Endothelial cell of umbilical vein (primary cell): ENCODE measurements around the gene TMPRSS7. TPM values are rescaled to one million over a fixed set of nuclear protein-coding genes. Genes with fewer than 3 reads are reported as not detected.

Experiments used
- BruUV-seq: library from RNA; stranded (reverse); fragments of 400-500 nt; replicated peaks from 2 replicates; lab custom pipeline; 2021; lab: Mats Ljungman, UMichigan
- CTCF ChIA-PET: fragments of 300-600, 350-600 bp; sonication (Branson Sonifier 250); formaldehyde crosslinking; loops from one replicate; lab custom pipeline; 2021; ENCODE audit warnings: antibody characterized with exemption, inconsistent platforms; lab: Charles Lee
- POLR2A ChIA-PET: fragments of 300-600, 350-600 bp; sonication (Branson Sonifier 250); formaldehyde crosslinking; loops from one replicate; lab custom pipeline; 2021; ENCODE audit warnings: antibody characterized with exemption, inconsistent platforms; lab: Charles Lee
- DNase-seq: peaks from one replicate; pipeline ENCODE4 v3.0.0-alpha.2; 2011; ENCODE audit warnings: low read depth, low spot score
- FAIRE-seq: peaks from 2 replicates; lab custom pipeline; 2011; peaks lifted over from hg19 to GRCh38; lab: Jason Lieb, UNC
- H2AFZ ChIP-seq: 2 replicates; pipeline ENCODE4 v1.6.0; 2012; ENCODE audit warnings: low read depth, low read length, control low read depth, inconsistent platforms
- H3K27ac ChIP-seq: 2 replicates; pipeline ENCODE4 v1.5.1; 2011; ENCODE audit warnings: low read depth, mild to moderate bottlenecking, control low read depth, low read length, moderate library complexity; ENCODE audit not compliant: insufficient read depth
- H3K27me3 ChIP-seq, 2 experiments: 2 replicates each; pipeline versions ENCODE4 v1.6.0 to v1.6.1; 2011; ENCODE audit warnings: low read length in 2 of 2, mixed read lengths in 1 of 2; ENCODE audit not compliant: control insufficient read depth in 2 of 2, insufficient read depth in 2 of 2
- H3K36me3 ChIP-seq, 2 experiments: 2 replicates in 1 of 2; 3 replicates in 1 of 2; pipeline ENCODE4 v1.5.1; 2011; ENCODE audit warnings: low read length in 2 of 2, mild to moderate bottlenecking in 1 of 2, moderate library complexity in 1 of 2; ENCODE audit not compliant: control insufficient read depth in 2 of 2, insufficient read depth in 2 of 2; ENCODE audit errors: extremely low read depth in 1 of 2
- H3K4me1 ChIP-seq: 3 replicates; pipeline ENCODE4 v1.5.1; 2011; ENCODE audit warnings: mild to moderate bottlenecking, low read length; ENCODE audit not compliant: control insufficient read depth, insufficient read depth; ENCODE audit errors: extremely low read depth
- H3K4me2 ChIP-seq: 2 replicates; pipeline ENCODE4 v1.6.1; 2011; ENCODE audit warnings: low read length, control low read depth, mixed read lengths; ENCODE audit not compliant: insufficient read depth
- H3K4me3 ChIP-seq, 3 experiments: fragments of 200-600 bp in 1 of 3; sonication (generic), shearing (Covaris generic) in 1 of 3; replicated peaks in 1 of 3; 2 replicates each; pipeline ENCODE4 v1.5.1; 2011 to 2016; ENCODE audit warnings: control low read depth in 3 of 3, low read length in 3 of 3, mild to moderate bottlenecking in 2 of 3, inconsistent platforms in 1 of 3, low read depth in 1 of 3, moderate library complexity in 1 of 3; ENCODE audit not compliant: insufficient read depth in 1 of 3
- H3K79me2 ChIP-seq: 2 replicates; pipeline ENCODE4 v1.6.0; 2012; ENCODE audit warnings: low read length, inconsistent platforms; ENCODE audit not compliant: control insufficient read depth, insufficient read depth
- H3K9ac ChIP-seq: replicated peaks from 2 replicates; pipeline ENCODE3; 2011; ENCODE audit warnings: low read length, control low read depth; ENCODE audit not compliant: insufficient read depth; ENCODE audit errors: extremely low read depth
- H3K9me1 ChIP-seq: replicated peaks from 3 replicates; pipeline ENCODE4 v1.6.0; 2011; ENCODE audit warnings: mild to moderate bottlenecking, low read length; ENCODE audit not compliant: control insufficient read depth, insufficient read depth; ENCODE audit errors: extremely low read depth
- H3K9me3 ChIP-seq: replicated peaks from 2 replicates; pipeline ENCODE4 v1.5.1; 2012; ENCODE audit warnings: low read length, inconsistent platforms; ENCODE audit not compliant: control insufficient read depth, insufficient read depth
- H4K20me1 ChIP-seq: replicated peaks from 2 replicates; pipeline ENCODE3; 2011; ENCODE audit warnings: mild to moderate bottlenecking, low read length; ENCODE audit not compliant: control insufficient read depth, insufficient read depth; ENCODE audit errors: extremely low read depth
- CTCF ChIP-seq, 2 donors: IDR thresholded peaks; 1 replicate in 1 of 2; 2 replicates in 1 of 2; pipeline ENCODE4 v1.5.1; 2011; ENCODE audit warnings: low read length in 2 of 2, mild to moderate bottlenecking in 2 of 2, moderate library complexity in 2 of 2, control low read depth in 1 of 2, inconsistent platforms in 1 of 2, low read depth in 1 of 2; ENCODE audit not compliant: insufficient read depth in 1 of 2; ENCODE audit errors: extremely low read depth in 1 of 2
- EZH2 ChIP-seq: IDR thresholded peaks from 2 replicates; pipeline ENCODE4 v1.6.1; 2012; ENCODE audit warnings: borderline replicate concordance, low read depth, mild to moderate bottlenecking, moderate library complexity, low read length, inconsistent platforms; ENCODE audit not compliant: severe bottlenecking
- FOS ChIP-seq: IDR thresholded peaks from 2 replicates; pipeline ENCODE4 v1.6.1; 2011; ENCODE audit warnings: mild to moderate bottlenecking, low read length, moderate library complexity, borderline replicate concordance; ENCODE audit not compliant: insufficient read depth
- GATA2 ChIP-seq: IDR thresholded peaks from 2 replicates; pipeline ENCODE4 v1.7.0; 2011; ENCODE audit warnings: low read depth, mild to moderate bottlenecking, moderate library complexity, mixed read lengths, low read length; ENCODE audit not compliant: insufficient read length, insufficient read depth
- JUN ChIP-seq: IDR thresholded peaks from 2 replicates; pipeline ENCODE4 v1.6.1; 2011; ENCODE audit warnings: borderline replicate concordance, low read depth; ENCODE audit not compliant: insufficient read length, insufficient read depth
- MAX ChIP-seq: IDR thresholded peaks from 2 replicates; pipeline ENCODE4 v1.6.1; 2011; ENCODE audit not compliant: insufficient read depth, insufficient read length
- MYC ChIP-seq: IDR thresholded peaks from one replicate; pipeline ENCODE4 v1.6.1; 2011; ENCODE audit warnings: mild to moderate bottlenecking, low read depth, low read length
- POLR2A ChIP-seq: IDR thresholded peaks from 2 replicates; pipeline ENCODE4 v1.6.1; 2012; ENCODE audit warnings: low read depth, mild to moderate bottlenecking, control low read depth, low read length
- POLR2AphosphoS5 ChIP-seq: IDR thresholded peaks from 2 replicates; pipeline ENCODE4 v1.6.1; 2012; ENCODE audit warnings: low read depth, mild to moderate bottlenecking, control low read depth, low read length, moderate library complexity; ENCODE audit not compliant: insufficient read depth
- dilution Hi-C: fragments of 300-500 bp; cut with MboI; formaldehyde crosslinking; loops from one replicate; pipeline ENCODE4 v1.15.0; 2019; ENCODE audit warnings: low sequenced_read_pairs; ENCODE audit not compliant: extremely low pct_ligation_motif_present
- intact Hi-C: fragments of 100-400 bp; cut with micrococcal nuclease; formaldehyde crosslinking; loops from one replicate; pipeline ENCODE4 v1.10.0; 2022
- polyA plus RNA-seq, 4 experiments: library from polyadenylated mRNA; depleted of rRNA in 3 of 4; stranded (reverse) in 3 of 4; unstranded in 1 of 4; fragments of >200 nt; gene quantifications; 2 replicates each; pipeline versions ENCODE4 v1.2.1 to v1.2.3, GENCODE V29; 2011 to 2012; ENCODE audit warnings: missing spikeins in 1 of 4
- total RNA-seq: library from RNA; stranded (reverse); gene quantifications from 2 replicates; pipeline ENCODE4 v1.2.3, GENCODE V29; 2021

TMPRSS7 gene
- total and polyA plus RNA-seq, 2 donors (not counting 3 experiments of a cell fraction or from before 2014, with no cell fraction given) = not detected

DNA sequence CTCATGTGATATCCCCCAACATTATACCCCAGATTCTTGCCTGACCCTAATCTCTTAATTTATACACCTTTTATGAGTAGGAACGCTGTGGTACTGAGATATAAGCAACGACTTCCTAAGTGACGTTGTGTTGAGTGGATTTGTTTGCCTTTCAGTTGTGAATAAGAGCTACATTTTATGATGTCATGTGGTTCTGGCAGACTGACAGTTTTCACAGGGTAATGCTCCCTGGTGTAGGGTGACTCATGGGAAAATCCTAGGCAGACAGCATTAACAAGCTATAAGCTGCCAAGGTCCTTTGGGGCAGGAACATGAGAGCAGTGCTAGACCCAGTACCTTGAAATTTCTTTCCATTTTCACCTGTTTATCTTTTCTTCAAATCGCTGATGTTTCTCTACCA is 62.8 kb downstream of the TMPRSS7 start:
- no peaks in the 10 kb centered on the region for H3K9me3 ChIP-seq
- TF ChIP-seq JUN (peak; percentile 98), FOS (peak; percentile 94), POLR2A (no peak), GATA2 (peak; percentile 63), EZH2 (no peak), POLR2AphosphoS5 (peak; percentile 68), MYC (no peak), CTCF (IDR thresholded peaks at IDR 0.05; ENCODE audit: extremely low read depth in 1 of 2, insufficient read depth in 1 of 2, low read depth in 1 of 2, low read length in 2 of 2) (no peak), MAX (no peak)
- no peaks in the 10 kb centered on the region for H3K27me3 ChIP-seq
- peak; percentile 96 for FAIRE-seq
- intact Hi-C loops = loop anchor here (1.0 to 10.0 kb wide), 3 partner anchors 10 to 183 kb away; no protein-coding TSS in a partner anchor
- ChIA-PET CTCF (interaction anchor here (0.7 to 1.7 kb wide), 10 partner anchors 9 to 428 kb away, joined by 3 to 32 read pairs (median 5); partner anchors contain the start of gene C3orf52), POLR2A (no interaction called here)
- BruUV-seq = no TSS peak
- no peaks in the 10 kb centered on the region for H3K9me1 ChIP-seq
- no peaks in the 10 kb centered on the region for H4K20me1 ChIP-seq
- no peak overlapping the region for H2AFZ ChIP-seq
- H3K4me2 ChIP-seq = peak overlapping the region; percentile 52
- H3K4me3 ChIP-seq = no peak overlapping the region
- DNase-seq = peak; percentile 99
- dilution Hi-C loops = no loop called here
- H3K36me3 ChIP-seq = no peaks in the 10 kb centered on the region
- H3K4me1 ChIP-seq = peaks cover 25% of the 10 kb centered on the region
- H3K9ac ChIP-seq = no peak overlapping the region
- H3K27ac ChIP-seq = peak overlapping the region; percentile 49
- no peaks in the 10 kb centered on the region for H3K79me2 ChIP-seq
